Measurements from ENCODE around the gene TPSD1. TPM values are rescaled to one million over a fixed set of nuclear protein-coding genes. Genes with fewer than 3 reads are reported as not detected.
"Not testable (repeated sequence)": the region's sequence is repeated elsewhere in the genome, so short reads cannot be mapped to it uniquely, and the experiment has no call there.

TPSD1 gene
- total RNA-seq, 1 donor from 2014 or later, result not detected

- TF ChIP-seq CTCF (IDR thresholded peaks at IDR 0.05; ENCODE audit: unreplicated experiment), result no peak
- DNase-seq (ENCODE audit: low spot score in 2 of 2, unreplicated experiment in 2 of 2), result no peak
- H3K4me1 Mint-ChIP-seq, result peaks cover 10% of the 10 kb centered on the region
- no peaks in the 10 kb centered on the region for H3K36me3 Mint-ChIP-seq
- no peak overlapping the region for H3K27ac Mint-ChIP-seq
- no peak overlapping the region for H3K4me3 Mint-ChIP-seq
- no peaks in the 10 kb centered on the region for H3K9me3 Mint-ChIP-seq
- peaks cover 17% of the 10 kb centered on the region for H3K27me3 Mint-ChIP-seq (ENCODE audit: low read depth)
These were observed 9.3 kb downstream of the TPSD1 start for GRCh38 chr16:1265090-1265630.

- Mint-ChIP-seq H3K9me3 (no peaks in the 10 kb centered on the region), H3K4me3 (no peak overlapping the region)
- TF ChIP-seq CTCF (IDR thresholded peaks at IDR 0.05; ENCODE audit: unreplicated experiment), result no peak
These were observed 10.0 kb downstream of the TPSD1 start for GRCh38 chr16:1265826-1266225.

GRCh38 chr16:1269418-1269817, 13.5 kb downstream of the TPSD1 start:
- not testable (repeated sequence) for H3K27ac Mint-ChIP-seq; H3K36me3 Mint-ChIP-seq; H3K4me3 Mint-ChIP-seq; H3K9me3 Mint-ChIP-seq; DNase-seq (ENCODE audit: low spot score in 2 of 2, unreplicated experiment in 2 of 2); H3K27me3 Mint-ChIP-seq (ENCODE audit: low read depth)
- peaks cover 28% of the 10 kb centered on the region for H3K4me1 Mint-ChIP-seq

More at GRCh38 chr16:1265826-1266225, 10.0 kb downstream of the TPSD1 start:
- Mint-ChIP-seq H3K4me1 (peaks cover 16% of the 10 kb centered on the region), H3K27me3 (ENCODE audit: low read depth) (peaks cover 12% of the 10 kb centered on the region), H3K36me3 (no peaks in the 10 kb centered on the region), H3K27ac (no peak overlapping the region)
- DNase-seq (ENCODE audit: low spot score in 2 of 2, unreplicated experiment in 2 of 2), result no peak

- no peak for DNase-seq (ENCODE audit: low spot score in 2 of 2, unreplicated experiment in 2 of 2)
These were observed 15.5 kb downstream of the TPSD1 start for GRCh38 chr16:1271380-1271723.

GRCh38 chr16:1271724-1272413, 16.0 kb downstream of the TPSD1 start:
- peaks cover 34% of the 10 kb centered on the region for H3K4me1 Mint-ChIP-seq
- not testable (repeated sequence) for H3K27me3 Mint-ChIP-seq (ENCODE audit: low read depth); H3K36me3 Mint-ChIP-seq; H3K9me3 Mint-ChIP-seq; H3K27ac Mint-ChIP-seq
- H3K4me3 Mint-ChIP-seq, result peak overlapping the region; percentile 39
- DNase-seq (ENCODE audit: low spot score in 2 of 2, unreplicated experiment in 2 of 2), result peak; percentile 88 to 94

More at GRCh38 chr16:1271380-1271723, 15.5 kb downstream of the TPSD1 start:
- no peak for TF ChIP-seq CTCF (IDR thresholded peaks at IDR 0.05; ENCODE audit: unreplicated experiment)
- Mint-ChIP-seq H3K4me1 (peaks cover 34% of the 10 kb centered on the region), H3K4me3 (no peak overlapping the region), H3K36me3 (no peaks in the 10 kb centered on the region), H3K27ac (no peak overlapping the region), H3K9me3 (no peaks in the 10 kb centered on the region), H3K27me3 (ENCODE audit: low read depth) (peaks cover 10% of the 10 kb centered on the region)

GRCh38 chr16:1272453-1273198, 16.8 kb downstream of the TPSD1 start:
- Mint-ChIP-seq H3K36me3 (no peaks in the 10 kb centered on the region), H3K4me1 (peaks cover 35% of the 10 kb centered on the region), H3K27me3 (ENCODE audit: low read depth) (peaks cover 10% of the 10 kb centered on the region), H3K27ac (no peak overlapping the region), H3K9me3 (no peaks in the 10 kb centered on the region), H3K4me3 (peak overlapping the region; percentile 39)
- no peak for TF ChIP-seq CTCF (IDR thresholded peaks at IDR 0.05; ENCODE audit: unreplicated experiment)
- no peak for DNase-seq (ENCODE audit: low spot score in 2 of 2, unreplicated experiment in 2 of 2)
